SK-N-SH (cell line): ENCODE results near the gene PTPRG. TPM values are rescaled to one million over a fixed set of nuclear protein-coding genes. Genes with fewer than 3 reads are reported as not detected.

Experiments
- CTCF ChIA-PET: fragments of 300-600, 350-600 bp; formaldehyde crosslinking; extraction: SDS; loops from one replicate; lab custom pipeline; 2021; lab: Yijun Ruan, JAX
- POLR2A ChIA-PET: fragments of 350-600 bp; sonication (Branson Sonifier 250); formaldehyde crosslinking; extraction: SDS; loops from one replicate; lab custom pipeline; 2020; ENCODE audit warnings: antibody characterized with exemption, inconsistent platforms; lab: Yijun Ruan, JAX
- DNase-seq: peaks from one replicate; pipeline ENCODE4 v3.0.0; 2012
- H2AFZ ChIP-seq: fragments of 200-600 bp; sonication (generic); 2 replicates; pipeline ENCODE4 v1.8.1; 2016; ENCODE audit warnings: antibody characterized with exemption, mild to moderate bottlenecking, low read depth
- H3F3A ChIP-seq: fragments of 200-600 bp; sonication (generic); replicated peaks from 2 replicates; pipeline ENCODE3; 2016; ENCODE audit warnings: antibody characterized with exemption, mild to moderate bottlenecking; ENCODE audit not compliant: insufficient read depth
- H3K27ac ChIP-seq, 2 experiments: fragments of 200-500 bp in 1 of 2; fragments of 200-600 bp in 1 of 2; sonication (Bioruptor generic) in 1 of 2; sonication (generic), shearing (Covaris generic) in 1 of 2; 2 replicates each; pipeline versions ENCODE4 v1.5.1 to v1.6.1; 2014 to 2016; ENCODE audit warnings: low read depth in 2 of 2, inconsistent platforms in 1 of 2, low read length in 1 of 2, mild to moderate bottlenecking in 1 of 2, mixed read lengths in 1 of 2
- H3K27me3 ChIP-seq: fragments of 200-600 bp; sonication (generic), shearing (Covaris generic); 2 replicates; pipeline ENCODE4 v1.6.1; 2016; ENCODE audit warnings: mixed run types; ENCODE audit not compliant: insufficient read depth
- H3K36me3 ChIP-seq, 2 experiments: fragments of 200-500 bp in 1 of 2; fragments of 200-600 bp in 1 of 2; sonication (Bioruptor generic) in 1 of 2; sonication (generic) in 1 of 2; replicated peaks in 1 of 2; 2 replicates each; pipeline versions ENCODE3 to v1.5.1; 2014 to 2016; ENCODE audit warnings: low read length in 1 of 2, mild to moderate bottlenecking in 1 of 2; ENCODE audit not compliant: insufficient read depth in 2 of 2, control insufficient read depth in 1 of 2
- H3K4me1 ChIP-seq, 2 experiments: fragments of 200-500 bp in 1 of 2; fragments of 200-600 bp in 1 of 2; sonication (Bioruptor generic) in 1 of 2; sonication (generic), shearing (Covaris generic) in 1 of 2; 2 replicates each; pipeline versions ENCODE4 v1.5.1 to v1.6.1; 2014 to 2016; ENCODE audit warnings: low read depth in 1 of 2, low read length in 1 of 2, mixed run types in 1 of 2; ENCODE audit not compliant: insufficient read depth in 2 of 2, control insufficient read depth in 1 of 2
- H3K4me2 ChIP-seq: fragments of 200-600 bp; sonication (generic), shearing (Covaris generic); 2 replicates; pipeline ENCODE4 v1.6.1; 2017; ENCODE audit warnings: mixed run types
- H3K4me3 ChIP-seq, 2 experiments: fragments of 200-500 bp in 1 of 2; fragments of 200-600 bp in 1 of 2; sonication (Bioruptor generic) in 1 of 2; sonication (generic), shearing (Covaris generic) in 1 of 2; 2 replicates each; pipeline versions ENCODE4 v1.5.1 to v1.8.1; 2014 to 2016; ENCODE audit warnings: low read depth in 2 of 2, inconsistent platforms in 1 of 2, low read length in 1 of 2, mild to moderate bottlenecking in 1 of 2, mixed read lengths in 1 of 2, moderate library complexity in 1 of 2
- H3K79me2 ChIP-seq: fragments of 200-600 bp; sonication (generic); 2 replicates; pipeline ENCODE4 v1.8.1; 2017; ENCODE audit warnings: mild to moderate bottlenecking; ENCODE audit not compliant: insufficient read depth
- H3K9ac ChIP-seq: fragments of 200-600 bp; sonication (generic); 2 replicates; pipeline ENCODE4 v1.6.1; 2017; ENCODE audit warnings: mixed run types
- H3K9me2 ChIP-seq: fragments of 200-600 bp; sonication (generic); 2 replicates; pipeline ENCODE4 v1.6.1; 2017; ENCODE audit warnings: mixed run types
- H3K9me3 ChIP-seq: fragments of 200-600 bp; sonication (generic); 2 replicates; pipeline ENCODE4 v1.6.1; 2017; ENCODE audit warnings: mixed run types, mild to moderate bottlenecking, moderate library complexity
- H4K20me1 ChIP-seq: fragments of 200-600 bp; sonication (generic); 2 replicates; pipeline ENCODE4 v1.6.1; 2017; ENCODE audit warnings: mild to moderate bottlenecking, mixed run types; ENCODE audit not compliant: insufficient read depth
- CHD2 ChIP-seq: fragments of 150-350 bp; IDR thresholded peaks from 2 replicates; pipeline ENCODE4 v1.6.1; 2018; ENCODE audit warnings: low read length; ENCODE audit not compliant: partially characterized antibody
- EP300 ChIP-seq, 2 experiments: IDR thresholded peaks; 2 replicates each; pipeline versions ENCODE4 v1.4.0 to v1.6.1; 2012; ENCODE audit warnings: borderline replicate concordance in 1 of 2, low read depth in 1 of 2, low read length in 1 of 2
- EZH2phosphoT487 ChIP-seq: fragments of 200-600 bp; sonication (generic); IDR thresholded peaks from 2 replicates; pipeline ENCODE4 v1.6.1; 2017; ENCODE audit warnings: low read depth, mixed run types, mild to moderate bottlenecking, antibody characterized with exemption, moderate library complexity, borderline replicate concordance
- FOXM1 ChIP-seq: IDR thresholded peaks from 2 replicates; pipeline ENCODE4 v1.4.0; 2012; ENCODE audit warnings: low read depth, mild to moderate bottlenecking
- RAD21 ChIP-seq: IDR thresholded peaks from 2 replicates; pipeline ENCODE4 v1.6.1; 2012; ENCODE audit warnings: mild to moderate bottlenecking, low read length
- RFX5 ChIP-seq: IDR thresholded peaks from 2 replicates; pipeline ENCODE4 v1.6.1; 2012; ENCODE audit warnings: mild to moderate bottlenecking, improper control_type of control experiment, low read length
- TCF12 ChIP-seq: IDR thresholded peaks from 2 replicates; pipeline ENCODE4 v1.4.0; 2012
- WGBS: methylation state at CpG from one replicate; pipeline ENCODE4 v1.1.6; 2017; ENCODE audit warnings: low lambda C conversion rate; 5-methylcytosine and 5-hydroxymethylcytosine counted together
- polyA plus RNA-seq, 3 experiments: library from polyadenylated mRNA; depleted of rRNA; stranded (reverse); fragments of >200 nt; gene quantifications; 2 replicates each; pipeline ENCODE4 v1.2.3, GENCODE V29; 2012
- TF ChIP-seq, protein P1 (sequence below): IDR thresholded peaks from 2 replicates; pipeline ENCODE4; 2012
- TF ChIP-seq, protein P2 (sequence below): fragments of 200-600 bp; sonication (generic); IDR thresholded peaks from 2 replicates; pipeline ENCODE4 v1.6.1; 2017; ENCODE audit warnings: antibody characterized with exemption, mild to moderate bottlenecking, moderate library complexity
- TF ChIP-seq, protein P3 (sequence below): IDR thresholded peaks from 2 replicates; pipeline ENCODE4 v1.4.0; 2012; ENCODE audit warnings: low read depth, borderline replicate concordance
- TF ChIP-seq, protein P4 (sequence below): fragments of 150-350 bp; IDR thresholded peaks from 2 replicates; pipeline ENCODE4 v1.6.1; 2016; ENCODE audit warnings: mild to moderate bottlenecking, low read depth, low read length
- TF ChIP-seq, protein P5 (sequence below): IDR thresholded peaks from 2 replicates; pipeline ENCODE4 v1.6.1; 2012; ENCODE audit warnings: mild to moderate bottlenecking, low read depth, low read length, moderate library complexity

PTPRG gene
- polyA plus RNA-seq, 1 of the 3 experiments (the other 2 are of a cell fraction) = 14.1 TPM

DNA sequence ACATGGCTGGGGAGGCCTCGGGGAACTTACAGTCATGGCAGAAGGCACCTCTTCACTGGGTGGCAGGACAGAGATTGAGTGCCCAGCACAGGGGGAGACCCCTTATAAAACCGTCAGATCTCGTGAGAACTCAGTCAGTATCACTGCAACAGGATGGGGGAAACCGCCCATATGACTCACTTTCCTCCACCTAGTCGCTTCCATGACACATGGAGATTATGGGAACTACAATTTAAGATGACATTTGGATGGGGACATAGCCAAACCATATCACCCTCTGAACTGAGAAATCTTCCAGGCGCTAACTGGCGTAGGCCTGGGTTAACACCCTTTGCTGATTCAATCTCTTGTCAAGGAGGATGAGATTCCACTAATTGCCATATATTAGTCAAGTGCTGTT, 419.7 kb downstream of the PTPRG start:
- Histone ChIP-seq H3K9ac (no peak overlapping the region), H3K4me1 (no peaks in the 10 kb centered on the region), H3K27me3 (no peaks in the 10 kb centered on the region), H3K79me2 (peaks cover 8% of the 10 kb centered on the region; the same call in 1 of the 2 replicates), H2AFZ (no peak overlapping the region), H3K27ac (no peak overlapping the region), H3K4me3 (no peak overlapping the region), H3K4me2 (no peak overlapping the region), H3F3A (peaks cover 20% of the 10 kb centered on the region), H3K9me3 (no peaks in the 10 kb centered on the region), H4K20me1 (no peaks in the 10 kb centered on the region), H3K36me3 (no peaks in the 10 kb centered on the region), H3K9me2 (no peaks in the 10 kb centered on the region)
- TF ChIP-seq EZH2phosphoT487 (no peak), RFX5 (no peak), TCF12 (no peak), CHD2 (no peak), RAD21 (no peak)
- TF ChIP-seq, protein P1, sequence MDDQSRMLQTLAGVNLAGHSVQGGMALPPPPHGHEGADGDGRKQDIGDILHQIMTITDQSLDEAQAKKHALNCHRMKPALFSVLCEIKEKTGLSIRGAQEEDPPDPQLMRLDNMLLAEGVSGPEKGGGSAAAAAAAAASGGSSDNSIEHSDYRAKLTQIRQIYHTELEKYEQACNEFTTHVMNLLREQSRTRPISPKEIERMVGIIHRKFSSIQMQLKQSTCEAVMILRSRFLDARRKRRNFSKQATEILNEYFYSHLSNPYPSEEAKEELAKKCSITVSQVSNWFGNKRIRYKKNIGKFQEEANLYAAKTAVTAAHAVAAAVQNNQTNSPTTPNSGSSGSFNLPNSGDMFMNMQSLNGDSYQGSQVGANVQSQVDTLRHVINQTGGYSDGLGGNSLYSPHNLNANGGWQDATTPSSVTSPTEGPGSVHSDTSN = no peak
- TF ChIP-seq, protein P2, sequence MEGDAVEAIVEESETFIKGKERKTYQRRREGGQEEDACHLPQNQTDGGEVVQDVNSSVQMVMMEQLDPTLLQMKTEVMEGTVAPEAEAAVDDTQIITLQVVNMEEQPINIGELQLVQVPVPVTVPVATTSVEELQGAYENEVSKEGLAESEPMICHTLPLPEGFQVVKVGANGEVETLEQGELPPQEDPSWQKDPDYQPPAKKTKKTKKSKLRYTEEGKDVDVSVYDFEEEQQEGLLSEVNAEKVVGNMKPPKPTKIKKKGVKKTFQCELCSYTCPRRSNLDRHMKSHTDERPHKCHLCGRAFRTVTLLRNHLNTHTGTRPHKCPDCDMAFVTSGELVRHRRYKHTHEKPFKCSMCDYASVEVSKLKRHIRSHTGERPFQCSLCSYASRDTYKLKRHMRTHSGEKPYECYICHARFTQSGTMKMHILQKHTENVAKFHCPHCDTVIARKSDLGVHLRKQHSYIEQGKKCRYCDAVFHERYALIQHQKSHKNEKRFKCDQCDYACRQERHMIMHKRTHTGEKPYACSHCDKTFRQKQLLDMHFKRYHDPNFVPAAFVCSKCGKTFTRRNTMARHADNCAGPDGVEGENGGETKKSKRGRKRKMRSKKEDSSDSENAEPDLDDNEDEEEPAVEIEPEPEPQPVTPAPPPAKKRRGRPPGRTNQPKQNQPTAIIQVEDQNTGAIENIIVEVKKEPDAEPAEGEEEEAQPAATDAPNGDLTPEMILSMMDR = no peak
- TF ChIP-seq, protein P3, sequence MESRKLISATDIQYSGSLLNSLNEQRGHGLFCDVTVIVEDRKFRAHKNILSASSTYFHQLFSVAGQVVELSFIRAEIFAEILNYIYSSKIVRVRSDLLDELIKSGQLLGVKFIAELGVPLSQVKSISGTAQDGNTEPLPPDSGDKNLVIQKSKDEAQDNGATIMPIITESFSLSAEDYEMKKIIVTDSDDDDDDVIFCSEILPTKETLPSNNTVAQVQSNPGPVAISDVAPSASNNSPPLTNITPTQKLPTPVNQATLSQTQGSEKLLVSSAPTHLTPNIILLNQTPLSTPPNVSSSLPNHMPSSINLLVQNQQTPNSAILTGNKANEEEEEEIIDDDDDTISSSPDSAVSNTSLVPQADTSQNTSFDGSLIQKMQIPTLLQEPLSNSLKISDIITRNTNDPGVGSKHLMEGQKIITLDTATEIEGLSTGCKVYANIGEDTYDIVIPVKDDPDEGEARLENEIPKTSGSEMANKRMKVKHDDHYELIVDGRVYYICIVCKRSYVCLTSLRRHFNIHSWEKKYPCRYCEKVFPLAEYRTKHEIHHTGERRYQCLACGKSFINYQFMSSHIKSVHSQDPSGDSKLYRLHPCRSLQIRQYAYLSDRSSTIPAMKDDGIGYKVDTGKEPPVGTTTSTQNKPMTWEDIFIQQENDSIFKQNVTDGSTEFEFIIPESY = no peak
- no peak for DNase-seq
- ChIA-PET POLR2A (no interaction called here), CTCF (no interaction called here)
- WGBS = 82% methylated on average over 5 of the region's 7 CpGs

DNA sequence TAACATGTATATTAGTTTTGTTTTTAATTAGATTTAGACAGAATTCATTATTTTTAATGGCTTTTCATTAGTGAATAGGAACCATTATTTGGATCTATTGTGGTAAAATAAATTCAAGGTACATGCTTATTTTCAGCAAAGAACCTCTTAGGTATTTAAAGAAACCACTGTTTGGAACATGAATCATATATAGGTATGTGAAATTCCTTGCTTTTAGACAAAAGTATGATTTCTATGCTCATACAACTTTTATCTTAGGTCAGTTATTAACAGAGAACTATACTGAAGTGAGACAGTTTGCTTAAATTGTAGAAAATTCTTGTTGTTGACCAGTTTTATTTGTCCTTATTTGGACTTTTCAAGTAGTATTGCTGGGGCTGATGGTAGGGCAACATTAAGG, 422.1 kb downstream of the PTPRG start:
- Histone ChIP-seq H3F3A (peaks cover 20% of the 10 kb centered on the region), H3K4me2 (no peak overlapping the region), H3K4me1 (no peaks in the 10 kb centered on the region), H3K79me2 (peaks cover 6% of the 10 kb centered on the region; the same call in 1 of the 2 replicates), H3K27me3 (no peaks in the 10 kb centered on the region), H3K4me3 (no peak overlapping the region), H2AFZ (no peak overlapping the region), H3K9ac (no peak overlapping the region), H3K9me2 (no peaks in the 10 kb centered on the region), H3K36me3 (no peaks in the 10 kb centered on the region), H4K20me1 (no peaks in the 10 kb centered on the region), H3K27ac (no peak overlapping the region), H3K9me3 (no peaks in the 10 kb centered on the region)
- POLR2A ChIA-PET = no interaction called here
- no peak for TF ChIP-seq FOXM1
- TF ChIP-seq, protein P4, sequence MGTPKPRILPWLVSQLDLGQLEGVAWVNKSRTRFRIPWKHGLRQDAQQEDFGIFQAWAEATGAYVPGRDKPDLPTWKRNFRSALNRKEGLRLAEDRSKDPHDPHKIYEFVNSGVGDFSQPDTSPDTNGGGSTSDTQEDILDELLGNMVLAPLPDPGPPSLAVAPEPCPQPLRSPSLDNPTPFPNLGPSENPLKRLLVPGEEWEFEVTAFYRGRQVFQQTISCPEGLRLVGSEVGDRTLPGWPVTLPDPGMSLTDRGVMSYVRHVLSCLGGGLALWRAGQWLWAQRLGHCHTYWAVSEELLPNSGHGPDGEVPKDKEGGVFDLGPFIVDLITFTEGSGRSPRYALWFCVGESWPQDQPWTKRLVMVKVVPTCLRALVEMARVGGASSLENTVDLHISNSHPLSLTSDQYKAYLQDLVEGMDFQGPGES = no peak
- TF ChIP-seq, protein P5, sequence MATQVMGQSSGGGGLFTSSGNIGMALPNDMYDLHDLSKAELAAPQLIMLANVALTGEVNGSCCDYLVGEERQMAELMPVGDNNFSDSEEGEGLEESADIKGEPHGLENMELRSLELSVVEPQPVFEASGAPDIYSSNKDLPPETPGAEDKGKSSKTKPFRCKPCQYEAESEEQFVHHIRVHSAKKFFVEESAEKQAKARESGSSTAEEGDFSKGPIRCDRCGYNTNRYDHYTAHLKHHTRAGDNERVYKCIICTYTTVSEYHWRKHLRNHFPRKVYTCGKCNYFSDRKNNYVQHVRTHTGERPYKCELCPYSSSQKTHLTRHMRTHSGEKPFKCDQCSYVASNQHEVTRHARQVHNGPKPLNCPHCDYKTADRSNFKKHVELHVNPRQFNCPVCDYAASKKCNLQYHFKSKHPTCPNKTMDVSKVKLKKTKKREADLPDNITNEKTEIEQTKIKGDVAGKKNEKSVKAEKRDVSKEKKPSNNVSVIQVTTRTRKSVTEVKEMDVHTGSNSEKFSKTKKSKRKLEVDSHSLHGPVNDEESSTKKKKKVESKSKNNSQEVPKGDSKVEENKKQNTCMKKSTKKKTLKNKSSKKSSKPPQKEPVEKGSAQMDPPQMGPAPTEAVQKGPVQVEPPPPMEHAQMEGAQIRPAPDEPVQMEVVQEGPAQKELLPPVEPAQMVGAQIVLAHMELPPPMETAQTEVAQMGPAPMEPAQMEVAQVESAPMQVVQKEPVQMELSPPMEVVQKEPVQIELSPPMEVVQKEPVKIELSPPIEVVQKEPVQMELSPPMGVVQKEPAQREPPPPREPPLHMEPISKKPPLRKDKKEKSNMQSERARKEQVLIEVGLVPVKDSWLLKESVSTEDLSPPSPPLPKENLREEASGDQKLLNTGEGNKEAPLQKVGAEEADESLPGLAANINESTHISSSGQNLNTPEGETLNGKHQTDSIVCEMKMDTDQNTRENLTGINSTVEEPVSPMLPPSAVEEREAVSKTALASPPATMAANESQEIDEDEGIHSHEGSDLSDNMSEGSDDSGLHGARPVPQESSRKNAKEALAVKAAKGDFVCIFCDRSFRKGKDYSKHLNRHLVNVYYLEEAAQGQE = no peak
- TF ChIP-seq RFX5 = no peak
- no peak for TF ChIP-seq EP300 (IDR thresholded peaks at IDR 0.05; ENCODE audit: borderline replicate concordance in 1 of 2, low read depth in 1 of 2, low read length in 1 of 2)
- DNase-seq = no peak
- CTCF ChIA-PET = interaction anchor here (1.1 kb wide), 1 partner anchor 48 kb away, joined by 3 read pairs; no protein-coding TSS in a partner anchor
